Caco-2 (cell line): ENCODE data around the gene LRP5. TPM values are rescaled to one million over a fixed set of nuclear protein-coding genes. Genes with fewer than 3 reads are reported as not detected.

ENCODE experiments used
- BruUV-seq: library from RNA; stranded (reverse); fragments of 400-500 nt; replicated peaks from 2 replicates; lab custom pipeline; 2021; lab: Mats Ljungman, UMichigan
- CTCF ChIA-PET: fragments of 300-600 bp; sonication (Branson Sonifier 250); formaldehyde crosslinking; loops from one replicate; lab custom pipeline; 2022; ENCODE audit warnings: antibody characterized with exemption; lab: Charles Lee
- POLR2A ChIA-PET: fragments of 300-600 bp; sonication (Branson Sonifier 250); formaldehyde crosslinking; loops from one replicate; lab custom pipeline; 2022; ENCODE audit warnings: antibody characterized with exemption; lab: Charles Lee
- DNase-seq, 2 experiments: peaks; one replicate each; pipeline versions ENCODE4 v3.0.0 to v3.0.0-alpha.2; 2020 to 2022
- H3K27me3 ChIP-seq: replicated peaks from 2 replicates; pipeline ENCODE4 v1.6.0; 2011; ENCODE audit warnings: low read length; ENCODE audit not compliant: control insufficient read depth, insufficient read depth
- H3K36me3 ChIP-seq: 2 replicates; pipeline ENCODE4 v1.5.1; 2011; ENCODE audit warnings: low read length; ENCODE audit not compliant: control insufficient read depth, insufficient read depth
- H3K4me1 ChIP-seq: fragments of 250-450 bp; sonication (Bioruptor Pico); 2 replicates; pipeline ENCODE4 v1.5.1; 2020; ENCODE audit warnings: mild to moderate bottlenecking
- H3K4me3 ChIP-seq: 2 replicates; pipeline ENCODE4 v1.5.1; 2011; ENCODE audit warnings: low read depth, mild to moderate bottlenecking, control low read depth, low read length
- H3K9me3 ChIP-seq: fragments of 250-450 bp; sonication (Bioruptor Pico); 2 replicates; pipeline ENCODE4 v1.5.1; 2020; ENCODE audit warnings: mild to moderate bottlenecking, moderate library complexity
- H3K27ac Mint-ChIP-seq: one replicate; pipeline ENCODE4 v1.8.0; 2022; ENCODE audit warnings: mixed read lengths; ENCODE audit not compliant: unreplicated experiment
- H3K27me3 Mint-ChIP-seq: one replicate; pipeline ENCODE4 v1.8.0; 2022; ENCODE audit warnings: mixed read lengths; ENCODE audit not compliant: insufficient read depth, unreplicated experiment
- H3K36me3 Mint-ChIP-seq: one replicate; pipeline ENCODE4 v1.8.0; 2022; ENCODE audit warnings: mild to moderate bottlenecking, mixed read lengths; ENCODE audit not compliant: insufficient read depth, unreplicated experiment
- H3K4me1 Mint-ChIP-seq: one replicate; pipeline ENCODE4 v1.8.0; 2022; ENCODE audit warnings: low read depth, mixed read lengths; ENCODE audit not compliant: unreplicated experiment
- H3K4me3 Mint-ChIP-seq: one replicate; pipeline ENCODE4 v1.8.0; 2022; ENCODE audit warnings: mild to moderate bottlenecking, moderate library complexity, mixed read lengths; ENCODE audit not compliant: unreplicated experiment
- H3K9me3 Mint-ChIP-seq: one replicate; pipeline ENCODE4 v1.8.0; 2022; ENCODE audit warnings: mixed read lengths; ENCODE audit not compliant: unreplicated experiment
- intact Hi-C: fragments of 100-400 bp; cut with micrococcal nuclease; formaldehyde crosslinking; loops from one replicate; pipeline ENCODE4 v1.10.0; 2022; ENCODE audit not compliant: unreplicated experiment
- total RNA-seq: library from RNA; stranded (reverse); gene quantifications from 2 replicates; pipeline ENCODE4 v1.2.3, GENCODE V29; 2022
- TF ChIP-seq, protein P1 (sequence below), 2 experiments: fragments of 200-600 bp in 1 of 2; IDR thresholded peaks; 1 replicate in 1 of 2; 2 replicates in 1 of 2; pipeline versions ENCODE4 v1.5.1 to v1.8.0; 2011 to 2022; ENCODE audit warnings: antibody characterized with exemption in 1 of 2, control low read depth in 1 of 2, inconsistent platforms in 1 of 2, low read depth in 1 of 2, low read length in 1 of 2, mild to moderate bottlenecking in 1 of 2, moderate library complexity in 1 of 2; ENCODE audit not compliant: insufficient read depth in 1 of 2, severe bottlenecking in 1 of 2, unreplicated experiment in 1 of 2

The LRP5 gene
- total RNA-seq, 1 experiment from 2014 or later: 94.3 TPM

- no peaks in the 10 kb centered on the region for H3K27me3 Mint-ChIP-seq
- peak in 1 of 2 experiments; percentile 26 for DNase-seq
- TF ChIP-seq, protein P1, sequence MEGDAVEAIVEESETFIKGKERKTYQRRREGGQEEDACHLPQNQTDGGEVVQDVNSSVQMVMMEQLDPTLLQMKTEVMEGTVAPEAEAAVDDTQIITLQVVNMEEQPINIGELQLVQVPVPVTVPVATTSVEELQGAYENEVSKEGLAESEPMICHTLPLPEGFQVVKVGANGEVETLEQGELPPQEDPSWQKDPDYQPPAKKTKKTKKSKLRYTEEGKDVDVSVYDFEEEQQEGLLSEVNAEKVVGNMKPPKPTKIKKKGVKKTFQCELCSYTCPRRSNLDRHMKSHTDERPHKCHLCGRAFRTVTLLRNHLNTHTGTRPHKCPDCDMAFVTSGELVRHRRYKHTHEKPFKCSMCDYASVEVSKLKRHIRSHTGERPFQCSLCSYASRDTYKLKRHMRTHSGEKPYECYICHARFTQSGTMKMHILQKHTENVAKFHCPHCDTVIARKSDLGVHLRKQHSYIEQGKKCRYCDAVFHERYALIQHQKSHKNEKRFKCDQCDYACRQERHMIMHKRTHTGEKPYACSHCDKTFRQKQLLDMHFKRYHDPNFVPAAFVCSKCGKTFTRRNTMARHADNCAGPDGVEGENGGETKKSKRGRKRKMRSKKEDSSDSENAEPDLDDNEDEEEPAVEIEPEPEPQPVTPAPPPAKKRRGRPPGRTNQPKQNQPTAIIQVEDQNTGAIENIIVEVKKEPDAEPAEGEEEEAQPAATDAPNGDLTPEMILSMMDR (IDR thresholded peaks at IDR 0.05; ENCODE audit: insufficient read depth in 1 of 2, low read depth in 1 of 2, low read length in 1 of 2, severe bottlenecking in 1 of 2, unreplicated experiment in 1 of 2): no peak
- intact Hi-C loops: no loop called here
- H3K36me3 ChIP-seq: peaks cover 17% of the 10 kb centered on the region
- H3K4me1 ChIP-seq: peaks cover 18% of the 10 kb centered on the region
- peaks cover 13% of the 10 kb centered on the region for H3K4me1 Mint-ChIP-seq
- H3K9me3 ChIP-seq: no peaks in the 10 kb centered on the region
- H3K9me3 Mint-ChIP-seq: peaks cover 7% of the 10 kb centered on the region
- BruUV-seq: no TSS peak
- H3K27me3 ChIP-seq: no peaks in the 10 kb centered on the region
- H3K4me3 ChIP-seq: no peak overlapping the region
- peaks cover 59% of the 10 kb centered on the region for H3K36me3 Mint-ChIP-seq
- H3K4me3 Mint-ChIP-seq: no peak overlapping the region
- no peak overlapping the region for H3K27ac Mint-ChIP-seq
- ChIA-PET CTCF (interaction anchor here (1.4 to 1.8 kb wide), 2 partner anchors 10 to 31 kb away, joined by 4 to 8 read pairs; no protein-coding TSS in a partner anchor), POLR2A (no interaction called here)
Measured at GRCh38 chr11:68266936-68267880, 45.2 kb upstream of the LRP5 start.

GRCh38 chr11:68267881-68268240 lies 44.5 kb upstream of the LRP5 start:
- ChIA-PET CTCF (no interaction called here), POLR2A (no interaction called here)
- TF ChIP-seq, protein P1 (IDR thresholded peaks at IDR 0.05; ENCODE audit: insufficient read depth in 1 of 2, low read depth in 1 of 2, low read length in 1 of 2, severe bottlenecking in 1 of 2, unreplicated experiment in 1 of 2): no peak
- Histone ChIP-seq H3K36me3 (peaks cover 17% of the 10 kb centered on the region), H3K27me3 (no peaks in the 10 kb centered on the region), H3K4me3 (no peak overlapping the region), H3K9me3 (no peaks in the 10 kb centered on the region), H3K4me1 (peaks cover 18% of the 10 kb centered on the region)
- H3K27me3 Mint-ChIP-seq: no peaks in the 10 kb centered on the region
- intact Hi-C loops: no loop called here
- H3K27ac Mint-ChIP-seq: no peak overlapping the region
- no TSS peak for BruUV-seq
- peaks cover 13% of the 10 kb centered on the region for H3K4me1 Mint-ChIP-seq
- H3K4me3 Mint-ChIP-seq: no peak overlapping the region
- H3K36me3 Mint-ChIP-seq: peaks cover 55% of the 10 kb centered on the region
- H3K9me3 Mint-ChIP-seq: peaks cover 7% of the 10 kb centered on the region
- peak in 1 of 2 experiments; percentile 23 for DNase-seq

GRCh38 chr11:68269414-68270081 lies 42.8 kb upstream of the LRP5 start:
- peaks cover 6% of the 10 kb centered on the region for H3K9me3 Mint-ChIP-seq
- peak overlapping the region; percentile 98 for H3K27ac Mint-ChIP-seq
- Histone ChIP-seq H3K9me3 (no peaks in the 10 kb centered on the region), H3K4me3 (no peak overlapping the region), H3K27me3 (no peaks in the 10 kb centered on the region), H3K4me1 (peaks cover 18% of the 10 kb centered on the region), H3K36me3 (peaks cover 13% of the 10 kb centered on the region)
- H3K4me3 Mint-ChIP-seq: peak overlapping the region; percentile 33
- peak in 1 of 2 experiments; percentile 21 for DNase-seq
- TF ChIP-seq, protein P1 (IDR thresholded peaks at IDR 0.05; ENCODE audit: insufficient read depth in 1 of 2, low read depth in 1 of 2, low read length in 1 of 2, severe bottlenecking in 1 of 2, unreplicated experiment in 1 of 2): no peak
- H3K27me3 Mint-ChIP-seq: no peaks in the 10 kb centered on the region
- no TSS peak for BruUV-seq
- intact Hi-C loops: loop anchor here (2.0 to 10.0 kb wide), 4 partner anchors 27 to 155 kb away; no protein-coding TSS in a partner anchor
- peaks cover 19% of the 10 kb centered on the region for H3K4me1 Mint-ChIP-seq
- CTCF ChIA-PET: interaction anchor here (2.6 to 3.2 kb wide), 2 partner anchors 12 to 29 kb away, joined by 25 to 55 read pairs; no protein-coding TSS in a partner anchor
- POLR2A ChIA-PET: interaction anchor here (1.4 kb wide), 1 partner anchor 28 kb away, joined by 3 read pairs; no protein-coding TSS in a partner anchor
- peaks cover 48% of the 10 kb centered on the region for H3K36me3 Mint-ChIP-seq
